HK-2 (cell line): Measurements from ENCODE around the gene ARHGAP8.

ENCODE experiments used
- DNase-seq: peaks from one replicate; pipeline ENCODE4 v3.0.0-alpha.2; 2018; ENCODE audit not compliant: unreplicated experiment

Gene ARHGAP8

DNA sequence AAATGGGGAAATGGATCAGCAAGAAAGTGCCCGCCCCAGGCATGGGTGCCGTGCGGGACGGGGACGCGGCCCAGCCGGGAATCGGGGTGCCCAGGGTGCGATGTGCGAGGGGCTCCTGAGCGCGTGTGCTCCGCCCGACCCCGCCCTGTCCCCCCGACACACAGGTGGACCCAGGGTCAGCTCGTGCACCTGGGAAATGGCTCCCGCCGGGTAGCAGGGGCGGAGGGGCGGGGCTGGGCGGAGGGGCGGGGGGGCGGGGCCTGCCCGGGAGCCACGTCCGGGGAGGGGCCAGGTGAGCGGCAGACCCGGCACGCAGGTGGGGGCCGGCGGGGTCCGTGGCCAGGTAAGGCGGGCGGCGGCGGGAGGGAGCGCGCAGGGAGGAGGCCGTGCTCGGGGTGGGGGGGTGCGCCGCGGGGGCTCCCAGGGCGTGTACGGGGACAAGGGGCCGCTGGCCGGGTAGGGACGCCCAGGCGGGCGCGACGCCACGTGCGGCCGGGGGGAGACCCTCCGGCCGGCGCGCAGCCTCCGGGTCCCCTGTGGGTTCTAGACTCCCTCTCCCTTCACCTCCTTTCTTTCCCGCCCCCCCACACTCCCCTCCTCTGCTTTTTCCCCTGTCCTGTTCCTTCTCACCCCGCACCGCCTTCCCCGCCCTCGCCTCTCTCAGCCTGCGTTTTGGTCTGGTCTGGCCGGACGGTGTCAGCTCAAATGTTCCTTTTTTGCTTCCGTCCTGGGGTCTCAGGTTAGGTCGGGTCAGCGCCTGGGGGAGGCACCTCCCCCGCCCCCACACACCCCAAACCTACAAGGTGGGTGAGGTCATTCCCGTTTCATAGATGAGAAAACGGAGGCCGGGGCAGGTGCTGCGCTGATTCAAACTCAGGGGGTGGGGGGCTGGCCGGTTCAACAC is at the start of gene ARHGAP8:
Gene ARHGAP8, plus strand, starts transcription at position 291 of the 904 bp plus-strand sequence. CDS start 33,953 bp downstream, outside the sequence.
- no peak for DNase-seq

GRCh38 chr22:44703255-44703870 is 49.0 kb upstream of the ARHGAP8 start:
- no peak for DNase-seq

GRCh38 chr22:44704159-44705021 is 48.0 kb upstream of the ARHGAP8 start:
- DNase-seq = no peak

DNA sequence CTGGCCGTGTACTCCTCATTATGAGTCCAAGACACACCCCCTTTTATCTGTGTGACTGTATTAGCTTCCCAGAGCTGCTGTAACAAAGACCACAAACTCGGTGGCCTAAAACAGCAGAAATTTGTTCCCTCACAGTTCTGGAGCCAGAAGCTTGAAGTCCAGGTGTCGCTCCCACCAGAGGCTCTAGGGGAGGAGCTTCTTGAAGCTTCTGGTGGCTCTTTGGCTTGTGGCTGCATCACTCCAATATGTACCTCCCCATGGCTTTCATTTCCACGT is 47.4 kb upstream of the ARHGAP8 start:
- DNase-seq = no peak

DNA sequence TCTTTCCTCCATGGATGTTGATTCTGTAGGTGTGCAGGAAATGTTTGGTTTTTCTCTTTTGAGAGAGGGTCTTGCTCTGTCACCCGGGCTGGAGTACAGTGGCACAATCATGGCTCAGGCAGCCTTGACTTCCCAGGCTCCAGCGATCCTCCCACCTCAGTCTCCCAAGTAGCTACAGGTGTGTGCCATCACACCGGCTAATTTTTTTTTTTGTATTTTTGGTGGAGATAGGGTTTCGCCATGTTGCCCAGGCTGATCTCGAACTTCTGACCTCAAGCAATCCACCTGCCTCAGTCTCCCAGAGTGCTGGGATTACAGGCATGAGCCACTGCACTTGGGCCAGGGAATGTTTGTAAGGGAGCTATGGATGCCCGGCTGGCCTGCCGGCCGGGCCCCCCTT is 45.9 kb upstream of the ARHGAP8 start:
- no peak for DNase-seq

- no peak for DNase-seq
Observed at GRCh38 chr22:44707178-44707577, 45.2 kb upstream of the ARHGAP8 start.

DNA sequence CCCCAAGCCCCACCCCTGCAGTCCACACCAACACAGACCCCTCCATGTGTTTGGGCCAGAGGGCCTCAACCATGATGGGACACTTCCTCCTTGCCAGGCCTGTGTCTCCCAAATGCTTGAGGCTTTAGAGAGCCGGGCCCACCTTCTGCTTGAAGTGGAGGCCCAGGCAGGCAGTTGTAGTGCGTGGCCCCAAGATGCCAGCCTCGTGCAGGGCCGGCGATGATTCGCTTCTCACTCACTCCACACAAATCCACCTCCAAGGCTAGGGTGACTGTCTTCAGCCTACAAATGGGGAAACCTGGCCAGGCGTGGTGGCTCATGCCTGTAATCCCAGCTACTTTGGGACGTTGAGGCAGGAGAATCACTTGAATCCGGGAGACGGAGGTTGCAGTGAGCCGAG is 44.6 kb upstream of the ARHGAP8 start:
- DNase-seq = peak; percentile 56

DNA sequence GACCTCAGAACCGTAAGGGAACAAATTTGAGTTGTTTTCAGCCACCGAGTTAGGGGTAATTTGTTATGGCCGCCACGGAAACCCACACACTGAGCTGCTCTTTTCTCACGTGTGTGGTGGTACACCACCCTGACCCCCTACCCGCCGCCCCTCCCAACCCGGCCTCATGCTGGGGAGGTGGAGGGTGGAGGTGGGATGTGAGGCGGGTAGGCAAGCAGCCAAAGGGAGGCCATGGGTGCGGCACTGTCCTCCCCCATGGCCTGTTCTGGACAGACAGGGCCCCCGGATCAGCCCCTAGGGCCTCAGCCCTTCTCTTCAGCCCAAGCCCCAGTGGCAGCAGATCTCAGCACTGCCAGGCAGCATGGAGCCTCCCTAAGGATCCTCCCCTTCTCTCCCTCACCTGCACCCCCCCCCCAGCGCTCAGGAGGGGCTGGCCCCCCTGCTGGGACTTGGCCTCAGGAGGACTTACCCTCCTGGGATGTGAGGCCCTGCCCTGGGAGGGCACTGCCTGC is 42.4 kb upstream of the ARHGAP8 start:
- DNase-seq = no peak

GRCh38 chr22:44710474-44711240 is 41.7 kb upstream of the ARHGAP8 start:
- DNase-seq = no peak

DNA sequence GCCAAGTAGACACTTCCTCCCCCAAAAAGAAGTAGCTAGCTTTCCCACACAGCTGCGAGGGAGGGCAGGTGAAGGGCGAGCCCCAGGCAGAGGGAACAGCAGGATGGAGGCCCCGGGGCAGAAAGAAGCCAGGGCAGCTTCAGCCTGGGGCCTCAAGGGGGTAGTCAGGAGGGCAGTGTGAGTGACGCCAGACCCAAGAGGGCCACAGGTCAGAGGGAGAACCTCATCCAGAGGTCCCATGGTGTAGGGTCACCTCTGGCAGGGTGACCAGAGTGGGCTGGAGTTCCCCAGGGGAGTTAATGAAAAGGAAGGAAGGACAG is 41.2 kb upstream of the ARHGAP8 start:
- no peak for DNase-seq

- DNase-seq = no peak
Observed at GRCh38 chr22:44711690-44712555, 40.5 kb upstream of the ARHGAP8 start.

DNA sequence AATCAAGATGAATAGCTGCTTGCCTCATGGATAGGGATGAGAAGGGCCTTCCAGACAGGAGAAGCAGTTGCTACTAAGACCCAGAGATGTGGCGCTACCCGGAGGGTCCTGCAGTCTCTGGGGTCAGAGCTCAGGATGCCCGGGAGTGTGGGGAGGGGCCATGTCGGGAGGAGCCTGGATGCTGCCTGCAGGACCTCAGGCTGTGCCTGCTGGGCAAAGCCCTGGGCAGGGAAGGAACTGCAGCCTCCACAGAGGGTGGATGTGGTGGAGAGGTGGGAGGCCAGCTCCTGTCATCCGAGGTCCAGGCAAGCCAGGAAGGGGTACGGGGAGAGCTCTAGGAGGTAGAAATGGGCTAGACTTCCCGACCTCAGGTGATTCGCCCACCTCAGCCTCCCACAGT is 39.4 kb upstream of the ARHGAP8 start:
- DNase-seq = no peak

DNA sequence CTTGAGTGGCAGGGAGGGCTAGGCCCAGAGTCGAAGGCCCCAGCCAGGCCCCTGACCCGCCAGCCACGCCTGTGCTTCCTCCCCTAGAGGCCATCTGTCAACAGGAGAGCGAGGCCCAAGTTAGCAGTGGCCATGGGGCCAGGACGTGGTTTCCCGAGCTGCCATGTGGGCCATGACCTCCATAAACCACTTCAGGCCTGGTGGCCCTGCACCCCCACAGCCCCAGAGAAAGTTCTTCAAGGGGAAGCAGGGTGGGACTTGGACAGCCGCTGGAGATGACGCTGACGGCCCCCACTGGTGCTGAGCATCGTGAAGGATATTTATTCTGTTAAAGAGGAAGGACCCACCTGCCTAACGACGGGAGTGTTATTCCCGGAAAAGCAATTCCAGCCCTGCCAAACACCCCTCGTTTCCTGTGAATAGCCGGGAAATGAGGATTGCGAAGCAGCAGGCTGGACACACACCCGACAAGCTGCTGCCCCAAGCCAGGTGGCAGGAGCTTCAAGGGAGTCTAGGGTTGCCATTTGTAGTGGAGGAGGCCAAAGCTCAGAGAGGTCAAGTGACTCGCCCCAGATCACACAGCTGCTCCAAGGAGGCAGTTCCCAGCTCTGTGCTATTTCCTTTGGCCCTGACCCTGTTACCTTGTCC is 37.5 kb upstream of the ARHGAP8 start:
- no peak for DNase-seq

GRCh38 chr22:44718418-44718817 is 34.0 kb upstream of the ARHGAP8 start:
- DNase-seq = no peak

GRCh38 chr22:44719586-44720368 is 32.6 kb upstream of the ARHGAP8 start:
- DNase-seq = no peak

GRCh38 chr22:44721213-44721612 is 31.2 kb upstream of the ARHGAP8 start:
- DNase-seq = no peak

GRCh38 chr22:44722611-44723010 is 29.8 kb upstream of the ARHGAP8 start:
- DNase-seq = no peak

GRCh38 chr22:44723801-44724200 is 28.6 kb upstream of the ARHGAP8 start:
- DNase-seq = no peak

DNA sequence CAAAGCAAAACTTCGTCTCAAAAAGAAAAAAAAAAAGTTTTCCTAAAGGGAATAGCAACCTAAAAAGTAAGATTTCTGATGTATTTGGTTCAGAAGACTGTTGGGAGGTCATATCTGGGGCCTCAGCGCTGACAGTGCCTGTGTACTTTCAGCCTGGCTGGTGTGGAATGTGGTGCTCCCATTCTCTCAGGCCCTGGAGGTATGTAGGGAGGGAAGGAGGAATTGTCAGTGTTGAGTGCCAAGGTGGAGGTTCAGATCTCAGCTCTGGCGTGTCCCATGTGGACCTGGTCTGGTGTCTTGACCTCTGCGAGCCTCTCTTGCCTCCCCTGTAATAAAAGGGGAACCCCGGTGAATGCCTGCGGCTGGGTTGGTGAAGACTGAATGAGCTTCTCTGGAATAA is 28.0 kb upstream of the ARHGAP8 start:
- no peak for DNase-seq
